ENCODE data around the gene CRADD. TPM values are rescaled to one million over a fixed set of nuclear protein-coding genes. Genes with fewer than 3 reads are reported as not detected.

The CRADD gene
- total RNA-seq, 1 donor from 2014 or later = 10.7 TPM

GRCh38 chr12:93654421-93654820 lies 22.8 kb upstream of the CRADD start:
- Mint-ChIP-seq H3K27me3 (ENCODE audit: low read depth) (peaks cover 4% of the 10 kb centered on the region), H3K4me3 (ENCODE audit: low read depth) (no peak overlapping the region), H3K36me3 (ENCODE audit: low read depth) (no peaks in the 10 kb centered on the region), H3K4me1 (ENCODE audit: low read depth) (no peaks in the 10 kb centered on the region), H3K9me3 (no peaks in the 10 kb centered on the region), H3K27ac (no peak overlapping the region)
- DNase-seq (ENCODE audit: low spot score) = no peak
- intact Hi-C loops (cut with micrococcal nuclease) = no loop called here

GRCh38 chr12:93657071-93657470 lies 20.1 kb upstream of the CRADD start:
- Mint-ChIP-seq H3K36me3 (ENCODE audit: low read depth) (no peaks in the 10 kb centered on the region), H3K9me3 (no peaks in the 10 kb centered on the region), H3K27ac (no peak overlapping the region), H3K4me1 (ENCODE audit: low read depth) (no peaks in the 10 kb centered on the region), H3K4me3 (ENCODE audit: low read depth) (no peak overlapping the region), H3K27me3 (ENCODE audit: low read depth) (peaks cover 2% of the 10 kb centered on the region)
- DNase-seq (ENCODE audit: low spot score) = no peak
- intact Hi-C loops (cut with micrococcal nuclease) = loop anchor here (5.0 kb wide), 1 partner anchor 65 kb away; no protein-coding TSS in a partner anchor

- Mint-ChIP-seq H3K9me3 (no peaks in the 10 kb centered on the region), H3K27ac (no peak overlapping the region), H3K4me3 (ENCODE audit: low read depth) (no peak overlapping the region), H3K36me3 (ENCODE audit: low read depth) (no peaks in the 10 kb centered on the region), H3K27me3 (ENCODE audit: low read depth) (no peaks in the 10 kb centered on the region), H3K4me1 (ENCODE audit: low read depth) (no peaks in the 10 kb centered on the region)
- DNase-seq (ENCODE audit: low spot score) = no peak
- intact Hi-C loops (cut with micrococcal nuclease) = no loop called here
Observed at GRCh38 chr12:93661021-93661420, 16.2 kb upstream of the CRADD start.

GRCh38 chr12:93663006-93663728 lies 14.0 kb upstream of the CRADD start:
- Mint-ChIP-seq H3K4me1 (ENCODE audit: low read depth) (no peaks in the 10 kb centered on the region), H3K36me3 (ENCODE audit: low read depth) (no peaks in the 10 kb centered on the region), H3K27me3 (ENCODE audit: low read depth) (no peaks in the 10 kb centered on the region), H3K4me3 (ENCODE audit: low read depth) (no peak overlapping the region), H3K27ac (no peak overlapping the region), H3K9me3 (peaks cover under 1% of the 10 kb centered on the region)
- no peak for DNase-seq (ENCODE audit: low spot score)
- intact Hi-C loops (cut with micrococcal nuclease) = no loop called here

DNA sequence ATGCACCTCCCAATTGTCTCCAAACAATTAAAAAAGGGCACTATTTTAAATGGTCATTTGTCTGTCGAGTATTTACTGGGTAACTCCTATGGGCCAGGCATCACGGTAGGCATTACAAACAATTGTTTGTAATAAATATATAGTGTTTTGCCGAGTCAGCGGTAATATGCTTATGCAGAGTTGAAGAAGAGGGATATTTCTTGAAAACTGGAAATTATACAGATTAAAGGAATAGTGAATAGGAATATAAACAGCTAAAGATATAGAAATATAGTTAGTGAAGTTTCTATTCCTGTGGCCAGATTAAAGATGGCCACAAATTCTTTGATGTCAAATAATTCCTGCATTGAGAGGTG lies 13.5 kb upstream of the CRADD start:
- Mint-ChIP-seq H3K27me3 (ENCODE audit: low read depth) (no peaks in the 10 kb centered on the region), H3K9me3 (peaks cover 6% of the 10 kb centered on the region), H3K27ac (no peak overlapping the region), H3K4me3 (ENCODE audit: low read depth) (no peak overlapping the region), H3K4me1 (ENCODE audit: low read depth) (peaks cover 4% of the 10 kb centered on the region), H3K36me3 (ENCODE audit: low read depth) (no peaks in the 10 kb centered on the region)
- DNase-seq (ENCODE audit: low spot score) = no peak
- intact Hi-C loops (cut with micrococcal nuclease) = no loop called here

DNA sequence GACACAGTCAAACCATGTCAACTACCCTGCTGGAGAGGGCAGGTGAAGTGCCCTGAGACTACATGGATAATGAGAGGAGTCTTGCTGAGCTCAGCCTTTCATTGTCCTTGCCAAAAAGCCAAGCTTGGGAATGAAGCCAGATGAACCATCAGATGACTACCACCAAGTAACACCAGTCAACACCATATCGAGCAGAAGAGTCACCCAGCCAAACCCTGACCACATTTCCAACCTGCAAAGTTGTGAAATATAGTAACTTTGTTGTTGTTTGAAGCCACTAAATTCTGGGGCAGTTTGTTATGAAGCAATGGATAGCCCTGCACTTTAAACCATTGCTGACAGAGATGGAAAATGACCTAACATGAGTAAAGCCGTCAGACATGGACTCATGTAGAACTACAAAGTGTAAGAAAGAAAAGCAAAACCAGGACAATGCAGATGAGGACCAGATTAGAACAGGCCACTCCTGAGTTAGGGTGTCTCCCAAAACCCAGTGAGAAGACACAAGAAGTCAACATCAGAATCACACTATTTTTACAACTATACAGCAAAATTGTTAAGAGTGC lies 12.5 kb upstream of the CRADD start:
- H3K4me3 Mint-ChIP-seq (ENCODE audit: low read depth) = no peak overlapping the region
- no peaks in the 10 kb centered on the region for H3K36me3 Mint-ChIP-seq (ENCODE audit: low read depth)
- H3K4me1 Mint-ChIP-seq (ENCODE audit: low read depth) = peaks cover 6% of the 10 kb centered on the region
- H3K9me3 Mint-ChIP-seq = peaks cover 15% of the 10 kb centered on the region
- DNase-seq (ENCODE audit: low spot score) = no peak
- intact Hi-C loops (cut with micrococcal nuclease) = no loop called here
- no peaks in the 10 kb centered on the region for H3K27me3 Mint-ChIP-seq (ENCODE audit: low read depth)
- no peak overlapping the region for H3K27ac Mint-ChIP-seq

DNA sequence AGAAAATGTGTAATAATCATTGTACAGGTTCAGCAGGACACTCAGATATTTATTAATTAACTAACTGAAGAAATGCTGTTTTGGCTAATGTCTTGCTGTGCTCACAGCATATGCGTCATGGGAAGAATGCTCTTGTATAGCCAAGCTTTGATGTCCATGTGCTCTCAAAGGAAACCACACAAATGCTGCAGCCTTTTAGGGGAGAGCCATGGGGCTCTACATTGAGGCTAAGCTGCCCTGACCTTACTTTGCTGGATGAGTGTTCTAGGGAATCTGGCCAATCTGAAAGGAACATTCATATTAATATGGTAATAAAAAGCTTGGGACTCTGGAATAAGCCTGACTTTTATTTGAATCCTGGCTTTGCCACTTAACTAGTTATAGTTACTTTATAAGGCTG lies 9.5 kb upstream of the CRADD start:
- Mint-ChIP-seq H3K9me3 (peaks cover 15% of the 10 kb centered on the region), H3K4me1 (ENCODE audit: low read depth) (peaks cover 6% of the 10 kb centered on the region), H3K4me3 (ENCODE audit: low read depth) (no peak overlapping the region), H3K27me3 (ENCODE audit: low read depth) (no peaks in the 10 kb centered on the region), H3K27ac (no peak overlapping the region), H3K36me3 (ENCODE audit: low read depth) (no peaks in the 10 kb centered on the region)
- intact Hi-C loops (cut with micrococcal nuclease) = no loop called here
- DNase-seq (ENCODE audit: low spot score) = no peak

GRCh38 chr12:93668919-93669418 lies 8.2 kb upstream of the CRADD start:
- DNase-seq (ENCODE audit: low spot score) = no peak
- H3K4me1 Mint-ChIP-seq (ENCODE audit: low read depth) = peaks cover 15% of the 10 kb centered on the region
- H3K36me3 Mint-ChIP-seq (ENCODE audit: low read depth) = no peaks in the 10 kb centered on the region
- peaks cover 5% of the 10 kb centered on the region for H3K27me3 Mint-ChIP-seq (ENCODE audit: low read depth)
- H3K4me3 Mint-ChIP-seq (ENCODE audit: low read depth) = no peak overlapping the region
- intact Hi-C loops (cut with micrococcal nuclease) = no loop called here
- H3K27ac Mint-ChIP-seq = no peak overlapping the region
- H3K9me3 Mint-ChIP-seq = peaks cover 15% of the 10 kb centered on the region

DNA sequence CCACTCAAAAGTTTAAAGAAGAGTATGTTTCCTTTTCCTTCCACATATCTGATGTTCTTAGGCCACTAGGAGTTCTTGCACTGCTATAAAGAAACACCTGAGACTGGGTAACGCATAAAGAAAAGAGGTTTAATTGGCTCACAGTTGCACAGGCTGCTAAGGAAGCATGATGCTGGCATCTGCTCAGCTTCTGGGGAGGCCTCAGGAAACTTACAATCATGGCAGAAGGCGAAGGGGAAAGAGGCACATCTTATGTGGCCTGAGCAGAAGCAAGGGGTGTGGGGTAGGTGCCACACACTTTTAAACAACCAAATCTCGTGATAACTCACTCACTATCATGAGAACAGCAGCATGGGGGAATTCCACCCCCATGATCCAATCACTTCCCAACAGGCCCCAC lies 7.7 kb upstream of the CRADD start:
- DNase-seq (ENCODE audit: low spot score) = no peak
- H3K4me3 Mint-ChIP-seq (ENCODE audit: low read depth) = no peak overlapping the region
- H3K27ac Mint-ChIP-seq = no peak overlapping the region
- H3K36me3 Mint-ChIP-seq (ENCODE audit: low read depth) = no peaks in the 10 kb centered on the region
- peaks cover 15% of the 10 kb centered on the region for H3K9me3 Mint-ChIP-seq
- peaks cover 9% of the 10 kb centered on the region for H3K27me3 Mint-ChIP-seq (ENCODE audit: low read depth)
- peaks cover 19% of the 10 kb centered on the region for H3K4me1 Mint-ChIP-seq (ENCODE audit: low read depth)
- intact Hi-C loops (cut with micrococcal nuclease) = no loop called here

DNA sequence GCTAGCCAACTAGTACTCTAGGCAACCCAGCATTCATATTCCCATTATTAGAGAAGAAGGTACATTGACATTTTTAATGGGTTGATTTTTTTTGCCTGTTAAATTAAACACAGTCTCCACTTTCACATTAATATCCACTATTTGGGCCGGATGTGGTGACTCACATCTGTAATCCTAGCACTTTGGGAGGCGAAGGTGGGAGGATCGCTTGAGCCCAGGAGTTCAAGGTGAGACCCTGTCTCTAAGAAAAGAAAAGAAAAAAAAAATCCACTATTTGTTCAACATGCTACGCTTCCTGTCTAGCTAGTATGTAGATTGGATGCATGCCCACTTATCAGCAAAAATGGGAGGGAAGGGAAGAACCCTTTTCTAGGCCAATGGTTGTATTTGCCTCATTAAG lies 7.1 kb upstream of the CRADD start:
- peaks cover 15% of the 10 kb centered on the region for H3K9me3 Mint-ChIP-seq
- no peak overlapping the region for H3K27ac Mint-ChIP-seq
- no peak for DNase-seq (ENCODE audit: low spot score)
- intact Hi-C loops (cut with micrococcal nuclease) = loop anchor here (10.0 kb wide), 2 partner anchors 225 to 305 kb away; partner anchors contain the start of gene UBE2N
- peaks cover 19% of the 10 kb centered on the region for H3K4me1 Mint-ChIP-seq (ENCODE audit: low read depth)
- H3K4me3 Mint-ChIP-seq (ENCODE audit: low read depth) = no peak overlapping the region
- H3K36me3 Mint-ChIP-seq (ENCODE audit: low read depth) = no peaks in the 10 kb centered on the region
- peaks cover 9% of the 10 kb centered on the region for H3K27me3 Mint-ChIP-seq (ENCODE audit: low read depth)

GRCh38 chr12:93671044-93671443 lies 6.1 kb upstream of the CRADD start:
- H3K4me3 Mint-ChIP-seq (ENCODE audit: low read depth) = no peak overlapping the region
- peaks cover 19% of the 10 kb centered on the region for H3K4me1 Mint-ChIP-seq (ENCODE audit: low read depth)
- DNase-seq (ENCODE audit: low spot score) = no peak
- no peak overlapping the region for H3K27ac Mint-ChIP-seq
- no peaks in the 10 kb centered on the region for H3K36me3 Mint-ChIP-seq (ENCODE audit: low read depth)
- intact Hi-C loops (cut with micrococcal nuclease) = loop anchor here (10.0 kb wide), 2 partner anchors 226 to 304 kb away; partner anchors contain the start of gene UBE2N
- peaks cover 15% of the 10 kb centered on the region for H3K9me3 Mint-ChIP-seq
- H3K27me3 Mint-ChIP-seq (ENCODE audit: low read depth) = peaks cover 9% of the 10 kb centered on the region

GRCh38 chr12:93673084-93673483 lies 4.1 kb upstream of the CRADD start:
- intact Hi-C loops (cut with micrococcal nuclease) = loop anchor here (10.0 kb wide), 2 partner anchors 228 to 302 kb away; partner anchors contain the start of gene UBE2N

GRCh38 chr12:93674386-93674785 lies 2.8 kb upstream of the CRADD start:
- intact Hi-C loops (cut with micrococcal nuclease) = loop anchor here (10.0 kb wide), 2 partner anchors 230 to 300 kb away; partner anchors contain the start of gene UBE2N
- Mint-ChIP-seq H3K36me3 (ENCODE audit: low read depth) (peaks cover 6% of the 10 kb centered on the region), H3K27me3 (ENCODE audit: low read depth) (peaks cover 9% of the 10 kb centered on the region), H3K4me1 (ENCODE audit: low read depth) (peaks cover 28% of the 10 kb centered on the region), H3K4me3 (ENCODE audit: low read depth) (no peak overlapping the region), H3K27ac (no peak overlapping the region), H3K9me3 (peaks cover 10% of the 10 kb centered on the region)
- DNase-seq (ENCODE audit: low spot score) = no peak

More at GRCh38 chr12:93673084-93673483, 4.1 kb upstream of the CRADD start:
- Mint-ChIP-seq H3K4me3 (ENCODE audit: low read depth) (no peak overlapping the region), H3K27me3 (ENCODE audit: low read depth) (peaks cover 9% of the 10 kb centered on the region), H3K4me1 (ENCODE audit: low read depth) (peaks cover 29% of the 10 kb centered on the region), H3K27ac (no peak overlapping the region), H3K36me3 (ENCODE audit: low read depth) (peaks cover 3% of the 10 kb centered on the region), H3K9me3 (peaks cover 22% of the 10 kb centered on the region)
- no peak for DNase-seq (ENCODE audit: low spot score)
